ENCODE results near the gene GLB1L2. TPM values are rescaled to one million over a fixed set of nuclear protein-coding genes. Genes with fewer than 3 reads are reported as not detected.
"Not testable (repeated sequence)": the region's sequence is repeated elsewhere in the genome, so short reads cannot be mapped to it uniquely, and the experiment has no call there.

GLB1L2 gene
- total RNA-seq, 1 donor from 2014 or later: 11.9 TPM

DNA sequence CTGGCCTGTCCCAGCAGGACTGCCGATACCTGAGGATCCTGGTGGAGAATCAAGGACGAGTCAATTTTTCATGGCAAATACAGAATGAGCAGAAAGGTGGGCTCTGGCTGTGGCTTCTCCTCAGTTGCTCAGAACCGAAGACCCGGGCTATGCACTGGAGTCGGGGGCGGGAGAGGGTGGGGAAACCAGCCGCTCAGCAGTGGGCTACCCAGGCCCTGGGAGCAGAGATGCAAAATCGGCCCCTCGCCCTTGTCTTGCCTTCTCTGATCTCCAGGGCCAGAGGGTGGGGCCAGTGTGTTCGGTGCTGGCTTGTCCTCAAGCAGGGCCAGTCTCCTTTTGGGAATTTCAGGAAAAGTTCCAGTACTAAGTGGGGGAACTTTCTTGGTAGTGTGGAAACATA, 18.4 kb upstream of the GLB1L2 start:
- no peak overlapping the region for H3K27ac Mint-ChIP-seq
- H3K4me1 Mint-ChIP-seq (ENCODE audit: low read depth): no peaks in the 10 kb centered on the region
- H3K4me3 Mint-ChIP-seq (ENCODE audit: low read depth): no peak overlapping the region
- no peaks in the 10 kb centered on the region for H3K36me3 Mint-ChIP-seq (ENCODE audit: insufficient read depth)
- TF ChIP-seq, protein P1, sequence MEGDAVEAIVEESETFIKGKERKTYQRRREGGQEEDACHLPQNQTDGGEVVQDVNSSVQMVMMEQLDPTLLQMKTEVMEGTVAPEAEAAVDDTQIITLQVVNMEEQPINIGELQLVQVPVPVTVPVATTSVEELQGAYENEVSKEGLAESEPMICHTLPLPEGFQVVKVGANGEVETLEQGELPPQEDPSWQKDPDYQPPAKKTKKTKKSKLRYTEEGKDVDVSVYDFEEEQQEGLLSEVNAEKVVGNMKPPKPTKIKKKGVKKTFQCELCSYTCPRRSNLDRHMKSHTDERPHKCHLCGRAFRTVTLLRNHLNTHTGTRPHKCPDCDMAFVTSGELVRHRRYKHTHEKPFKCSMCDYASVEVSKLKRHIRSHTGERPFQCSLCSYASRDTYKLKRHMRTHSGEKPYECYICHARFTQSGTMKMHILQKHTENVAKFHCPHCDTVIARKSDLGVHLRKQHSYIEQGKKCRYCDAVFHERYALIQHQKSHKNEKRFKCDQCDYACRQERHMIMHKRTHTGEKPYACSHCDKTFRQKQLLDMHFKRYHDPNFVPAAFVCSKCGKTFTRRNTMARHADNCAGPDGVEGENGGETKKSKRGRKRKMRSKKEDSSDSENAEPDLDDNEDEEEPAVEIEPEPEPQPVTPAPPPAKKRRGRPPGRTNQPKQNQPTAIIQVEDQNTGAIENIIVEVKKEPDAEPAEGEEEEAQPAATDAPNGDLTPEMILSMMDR (IDR thresholded peaks at IDR 0.05; ENCODE audit: unreplicated experiment): no peak
- DNase-seq (ENCODE audit: low spot score, unreplicated experiment): no peak
- peaks cover 8% of the 10 kb centered on the region for H3K9me3 Mint-ChIP-seq (ENCODE audit: low read depth)
- H3K27me3 Mint-ChIP-seq: peaks cover 7% of the 10 kb centered on the region

DNA sequence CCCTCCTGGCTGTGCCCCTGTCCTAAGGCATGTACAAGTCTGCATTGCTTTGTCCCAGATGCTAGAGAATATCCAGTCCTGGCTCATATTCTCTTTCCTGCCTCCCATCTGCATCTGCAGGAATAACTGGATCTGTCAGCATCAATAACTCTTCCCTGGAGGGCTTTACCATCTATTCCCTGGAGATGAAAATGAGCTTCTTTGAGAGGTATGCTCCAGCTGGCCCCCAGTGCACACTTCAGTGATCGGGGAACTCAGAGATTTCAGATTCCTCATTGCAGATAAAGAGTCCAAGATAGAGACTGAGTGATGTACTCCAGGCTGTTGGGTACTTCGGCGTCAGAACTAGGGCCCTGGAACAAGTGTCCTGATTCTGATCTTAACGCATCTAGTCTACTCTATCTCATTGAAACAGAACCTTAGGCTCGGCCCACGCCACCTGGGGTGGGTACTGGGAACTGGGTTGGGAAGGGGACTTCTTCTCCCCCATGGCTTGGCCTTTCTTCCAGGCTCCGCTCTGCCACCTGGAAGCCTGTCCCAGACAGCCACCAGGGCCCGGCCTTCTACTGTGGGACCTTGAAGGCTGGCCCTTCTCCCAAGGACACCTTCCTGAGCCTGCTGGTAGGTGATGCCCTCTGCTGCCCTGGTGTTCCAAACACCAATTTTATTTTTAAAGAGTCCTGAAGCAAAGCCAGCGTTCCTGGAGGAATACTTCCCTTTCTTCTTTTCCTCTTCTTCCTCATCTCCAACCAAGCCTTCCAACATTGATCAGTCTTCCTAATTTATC, 17.8 kb upstream of the GLB1L2 start:
- H3K4me3 Mint-ChIP-seq (ENCODE audit: low read depth): no peak overlapping the region
- no peaks in the 10 kb centered on the region for H3K4me1 Mint-ChIP-seq (ENCODE audit: low read depth)
- no peaks in the 10 kb centered on the region for H3K36me3 Mint-ChIP-seq (ENCODE audit: insufficient read depth)

DNA sequence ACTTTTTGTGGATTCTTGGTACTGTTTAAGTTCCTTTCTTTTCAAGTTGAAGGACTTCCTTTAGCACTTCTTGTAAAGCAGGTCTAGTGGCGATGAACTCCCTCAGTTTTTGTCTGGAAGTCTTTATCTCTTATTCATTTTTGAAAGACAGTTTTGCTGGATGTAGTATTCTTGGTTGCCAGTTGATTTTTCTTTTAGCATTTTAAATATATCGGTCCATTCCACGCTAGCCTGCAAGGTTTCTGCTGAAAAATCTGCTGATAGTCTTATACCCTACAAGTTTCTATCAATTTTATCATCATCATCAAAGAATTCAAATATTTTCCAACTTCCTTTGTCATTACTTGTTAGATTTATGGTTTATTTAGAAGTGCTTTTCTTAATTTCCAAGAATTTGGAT, 14.7 kb upstream of the GLB1L2 start:
- H3K4me1 Mint-ChIP-seq (ENCODE audit: low read depth): no peaks in the 10 kb centered on the region
- H3K36me3 Mint-ChIP-seq (ENCODE audit: insufficient read depth): no peaks in the 10 kb centered on the region
- TF ChIP-seq, protein P1 (IDR thresholded peaks at IDR 0.05; ENCODE audit: unreplicated experiment): no peak
- H3K27me3 Mint-ChIP-seq: peaks cover 7% of the 10 kb centered on the region
- DNase-seq (ENCODE audit: low spot score, unreplicated experiment): no peak
- peaks cover 15% of the 10 kb centered on the region for H3K9me3 Mint-ChIP-seq (ENCODE audit: low read depth)
- no peak overlapping the region for H3K27ac Mint-ChIP-seq
- no peak overlapping the region for H3K4me3 Mint-ChIP-seq (ENCODE audit: low read depth)

More for the DNA sequence above, 17.8 kb upstream of the GLB1L2 start:
- peaks cover 7% of the 10 kb centered on the region for H3K27me3 Mint-ChIP-seq
- TF ChIP-seq, protein P1 (IDR thresholded peaks at IDR 0.05; ENCODE audit: unreplicated experiment): no peak
- no peak for DNase-seq (ENCODE audit: low spot score, unreplicated experiment)
- H3K9me3 Mint-ChIP-seq (ENCODE audit: low read depth): peaks cover 8% of the 10 kb centered on the region
- H3K27ac Mint-ChIP-seq: no peak overlapping the region

DNA sequence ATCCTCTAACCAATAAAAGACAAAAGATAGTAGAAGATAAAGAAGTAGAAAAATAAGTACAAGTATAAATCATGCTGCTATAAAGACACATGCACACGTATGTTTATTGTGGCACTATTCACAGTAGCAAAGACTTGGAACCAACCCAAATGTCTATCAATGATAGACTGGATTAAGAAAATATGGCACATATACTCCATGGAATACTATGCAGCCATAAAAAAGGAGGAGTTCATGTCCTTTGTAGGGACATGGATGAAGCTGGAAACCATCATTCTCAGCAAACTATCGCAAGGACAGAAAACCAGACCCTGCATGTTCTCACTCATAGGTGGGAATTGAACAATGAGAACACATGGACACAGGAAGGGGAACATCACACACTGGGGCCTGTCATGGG, 10.4 kb upstream of the GLB1L2 start:
- H3K27ac Mint-ChIP-seq; H3K36me3 Mint-ChIP-seq (ENCODE audit: insufficient read depth); H3K4me3 Mint-ChIP-seq (ENCODE audit: low read depth); DNase-seq (ENCODE audit: low spot score, unreplicated experiment); H3K4me1 Mint-ChIP-seq (ENCODE audit: low read depth); H3K27me3 Mint-ChIP-seq: not testable (repeated sequence)
- peaks cover 15% of the 10 kb centered on the region for H3K9me3 Mint-ChIP-seq (ENCODE audit: low read depth)

DNA sequence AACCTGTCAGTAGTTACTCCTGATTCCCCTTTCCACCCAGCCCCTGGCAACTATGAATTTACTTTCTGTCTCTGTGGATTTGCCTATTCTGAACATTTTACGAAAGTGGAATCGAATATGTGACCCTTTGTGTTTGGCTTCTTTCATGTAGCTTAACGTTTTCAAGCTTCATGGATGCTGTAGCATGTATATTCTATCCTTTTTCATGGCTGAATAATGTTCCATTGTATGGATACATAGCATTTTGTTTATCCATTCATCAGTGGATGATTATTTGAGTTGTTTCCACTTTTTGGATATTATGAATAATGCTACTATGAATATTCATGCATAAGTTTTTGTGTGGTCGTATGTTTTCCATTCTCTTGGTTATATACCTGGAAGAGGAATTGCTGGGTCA, 9.2 kb upstream of the GLB1L2 start:
- TF ChIP-seq, protein P1 (IDR thresholded peaks at IDR 0.05; ENCODE audit: unreplicated experiment): no peak
- no peak overlapping the region for H3K4me3 Mint-ChIP-seq (ENCODE audit: low read depth)
- H3K27ac Mint-ChIP-seq: no peak overlapping the region
- peaks cover 8% of the 10 kb centered on the region for H3K27me3 Mint-ChIP-seq
- peaks cover 13% of the 10 kb centered on the region for H3K9me3 Mint-ChIP-seq (ENCODE audit: low read depth)
- no peak for DNase-seq (ENCODE audit: low spot score, unreplicated experiment)
- H3K36me3 Mint-ChIP-seq (ENCODE audit: insufficient read depth): no peaks in the 10 kb centered on the region
- H3K4me1 Mint-ChIP-seq (ENCODE audit: low read depth): no peaks in the 10 kb centered on the region

DNA sequence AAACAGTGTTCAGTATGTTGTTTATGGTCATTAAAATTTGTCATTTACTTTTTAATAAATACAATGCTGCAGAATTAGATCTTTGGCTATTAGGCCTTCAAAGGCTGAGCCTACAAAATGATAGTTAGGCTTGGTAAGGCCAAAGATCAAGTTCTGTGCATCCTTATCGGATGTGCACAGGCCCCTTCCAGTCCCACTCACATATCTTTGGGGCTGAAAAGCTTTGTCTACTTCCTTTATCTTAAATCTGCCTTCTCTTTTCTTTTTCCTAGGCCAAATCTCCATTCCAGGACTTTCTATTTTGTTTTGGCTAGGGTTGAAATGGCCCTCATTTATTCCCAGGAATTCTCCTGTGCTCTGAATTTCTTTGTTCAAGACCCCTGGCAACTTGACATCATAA, 3.4 kb upstream of the GLB1L2 start:
- Mint-ChIP-seq H3K9me3 (ENCODE audit: low read depth) (no peaks in the 10 kb centered on the region), H3K36me3 (ENCODE audit: insufficient read depth) (no peaks in the 10 kb centered on the region), H3K27ac (no peak overlapping the region), H3K4me3 (ENCODE audit: low read depth) (no peak overlapping the region), H3K4me1 (ENCODE audit: low read depth) (peaks cover 6% of the 10 kb centered on the region), H3K27me3 (peaks cover 46% of the 10 kb centered on the region)
- no peak for DNase-seq (ENCODE audit: low spot score, unreplicated experiment)
- TF ChIP-seq, protein P1 (IDR thresholded peaks at IDR 0.05; ENCODE audit: unreplicated experiment): no peak

Measured in progenitor cell of endocrine pancreas (in vitro differentiated cells).